Left hindlimb (tissue), 1 donor: ENCODE data around the gene GTF2H2.
"Not testable (repeated sequence)": the region's sequence is repeated elsewhere in the genome, so short reads cannot be mapped to it uniquely, and the experiment has no call there.

Source experiments
- DNase-seq: peaks from one replicate; pipeline ENCODE4 v3.0.0-alpha.2; 2018

GTF2H2 gene

DNA sequence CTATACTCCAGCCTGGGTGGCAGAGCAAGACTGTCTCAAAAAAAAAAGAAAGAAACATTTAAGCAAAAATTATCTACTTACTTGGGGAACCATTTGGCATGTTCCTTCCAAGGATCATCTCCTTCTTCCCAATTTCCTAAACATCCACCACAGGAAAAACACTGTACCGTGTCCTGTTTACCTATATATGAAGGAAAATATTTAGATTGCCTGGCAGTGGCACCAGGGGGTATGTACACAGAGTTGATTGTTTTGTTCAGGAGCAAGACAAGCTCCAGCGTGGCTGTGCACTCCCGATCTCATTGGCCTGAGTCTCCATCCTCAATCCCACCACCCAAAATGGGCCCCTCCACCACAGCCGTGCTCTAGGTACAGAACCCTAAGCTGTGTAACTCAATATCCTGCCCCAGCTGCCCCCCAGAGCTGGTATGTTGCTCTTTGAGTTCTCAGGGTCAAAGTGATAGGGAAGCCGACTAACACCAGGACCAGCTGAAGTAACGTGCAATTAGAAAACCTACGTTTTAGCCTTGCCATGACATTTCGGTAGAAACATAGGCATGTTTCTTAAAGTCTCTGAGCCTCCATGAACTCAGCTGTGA lies 56.2 kb downstream of the GTF2H2 start:
- DNase-seq, result no peak

DNA sequence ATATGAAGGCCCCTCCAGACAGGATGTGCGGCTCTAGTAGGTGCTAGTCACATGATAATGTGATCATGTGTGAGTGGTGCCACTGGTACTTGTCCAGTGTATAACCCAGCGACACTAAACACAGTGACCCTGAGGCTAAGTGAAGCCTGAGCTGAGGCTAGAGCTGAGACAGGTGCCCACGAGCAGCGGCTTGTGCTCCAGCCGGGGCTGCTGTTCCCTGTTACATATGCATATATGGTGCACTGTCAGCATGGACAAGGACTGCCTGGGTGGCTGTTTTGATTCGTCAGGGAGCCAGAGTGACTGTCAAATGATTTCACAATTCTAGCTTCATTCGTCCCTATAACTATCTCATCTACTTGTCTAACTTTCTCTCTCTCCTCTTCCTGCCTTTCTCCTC lies 60.5 kb downstream of the GTF2H2 start:
- not testable (repeated sequence) for DNase-seq
